Right lobe of liver (tissue), 6 donors: Measurements from ENCODE around the gene MYO1D. TPM values are rescaled to one million over a fixed set of nuclear protein-coding genes. Genes with fewer than 3 reads are reported as not detected.

ENCODE experiments used
- ATAC-seq, 4 donors: fragments of 200-7000 bp; cut with Tn5 transposase; one replicate each; pipeline ENCODE4 v1.9.1; 2020; ENCODE audit warnings: mild to moderate bottlenecking in 4 of 4, moderate library complexity in 4 of 4
- DNase-seq, 3 donors: peaks; one replicate each; pipeline ENCODE4 v3.0.0-alpha.2; 2020
- H3K27ac ChIP-seq, 3 donors: fragments of 200-600 bp; one replicate each; pipeline ENCODE4 v1.8.0; 2022
- H3K27me3 ChIP-seq, 2 donors: fragments of 200-600 bp; one replicate each; pipeline ENCODE4 v1.8.0; 2022
- H3K36me3 ChIP-seq, 4 donors: fragments of 200-600 bp; sonication (generic) in 1 of 4; one replicate each; pipeline versions ENCODE4 v1.5.1 to v1.8.0; 2017 to 2022; ENCODE audit warnings: control low read depth in 1 of 4
- H3K4me1 ChIP-seq, 4 donors: fragments of 200-600 bp; sonication (generic) in 1 of 4; one replicate each; pipeline versions ENCODE4 v1.5.1 to v1.8.0; 2017 to 2022; ENCODE audit warnings: control low read depth in 1 of 4
- H3K4me3 ChIP-seq, 3 donors: fragments of 200-600 bp; one replicate each; pipeline ENCODE4 v1.8.0; 2022
- H3K9me3 ChIP-seq, 4 donors: fragments of 200-600 bp; sonication (generic) in 1 of 4; one replicate each; pipeline versions ENCODE4 v1.5.1 to v1.8.0; 2017 to 2022; ENCODE audit warnings: control low read depth in 1 of 4
- POLR2A ChIP-seq: fragments of 450-650 bp; IDR thresholded peaks from one replicate; pipeline ENCODE4 v1.6.1; 2017; ENCODE audit warnings: antibody characterized with exemption, mild to moderate bottlenecking
- WGBS: methylation state at CpG from one replicate; pipeline ENCODE4 v1.1.6; 2018; ENCODE audit warnings: low coverage, low lambda C conversion rate; ENCODE audit not compliant: insufficient coverage; ENCODE audit errors: missing lambda C conversion rate; 5-methylcytosine and 5-hydroxymethylcytosine counted together
- intact Hi-C, 2 donors: fragments of 100-400 bp; cut with DNase I; formaldehyde crosslinking; loops; one replicate each; pipeline versions ENCODE4 v1.11.2 to v1.14.1; 2022
- total RNA-seq, 6 experiments: library from RNA; depleted of rRNA in 2 of 6; stranded (reverse); fragments of >200 nt in 2 of 6; fragmentation: NEBNext Ultra II Directional in 3 of 6; extraction: Animal tissue kit (Norgen Biotek cat#: 25700) in 3 of 6; gene quantifications; one replicate each; pipeline versions ENCODE4 v1.1.0 to v1.2.4, GENCODE V29; 2016 to 2023
- TF ChIP-seq, protein P1 (sequence below), 4 donors: fragments of 200-600 bp in 3 of 4; fragments of 450-650 bp in 1 of 4; IDR thresholded peaks; one replicate each; pipeline versions ENCODE4 v1.5.1 to v1.8.0; 2016 to 2022; ENCODE audit warnings: antibody characterized with exemption in 4 of 4, mild to moderate bottlenecking in 2 of 4
- donor health status: DM: no; HTN: yes; CAD: no.
- donor health status: DM: no; HTN: no; CAD: no.
- donor health status: DM: no; HTN: no; CAD: no.
- donor health status: DM: no; HTN: yes; CAD: no.
- donor health status: DM: no; HTN: yes; CAD: no.

Gene MYO1D
- total RNA-seq, 6 experiments from 2014 or later: 17.6 to 25.7 (median 21.0) TPM

DNA sequence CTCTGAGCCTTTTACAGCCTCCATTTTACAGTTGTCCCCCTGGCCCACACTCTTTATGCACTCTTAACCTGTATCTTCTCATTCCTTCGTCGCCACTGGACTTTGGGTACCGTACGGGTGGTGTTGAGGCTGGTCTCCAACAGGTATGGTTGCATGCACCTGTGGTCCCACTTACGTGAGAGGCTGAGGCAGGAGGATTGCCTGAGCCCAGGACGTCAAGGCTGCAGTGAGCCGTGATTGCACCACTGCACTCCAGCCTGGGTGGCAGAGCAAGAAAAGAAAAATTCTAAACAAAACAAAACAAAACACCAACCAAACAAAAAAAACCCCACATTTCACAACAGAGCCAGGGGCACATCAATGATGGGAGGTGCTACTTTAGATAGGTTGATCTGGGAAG lies 36.7 kb upstream of the MYO1D start:
- Histone ChIP-seq H3K27ac (no peak overlapping the region), H3K4me3 (no peak overlapping the region), H3K36me3 (no peaks in the 10 kb centered on the region), H3K27me3 (no peaks in the 10 kb centered on the region), H3K9me3 (no peaks in the 10 kb centered on the region), H3K4me1 (peaks cover 0 to 12% (median 0%) of the 10 kb centered on the region in 4 donors)
- ATAC-seq (no peak), DNase-seq (no peak)
- TF ChIP-seq, protein P1, sequence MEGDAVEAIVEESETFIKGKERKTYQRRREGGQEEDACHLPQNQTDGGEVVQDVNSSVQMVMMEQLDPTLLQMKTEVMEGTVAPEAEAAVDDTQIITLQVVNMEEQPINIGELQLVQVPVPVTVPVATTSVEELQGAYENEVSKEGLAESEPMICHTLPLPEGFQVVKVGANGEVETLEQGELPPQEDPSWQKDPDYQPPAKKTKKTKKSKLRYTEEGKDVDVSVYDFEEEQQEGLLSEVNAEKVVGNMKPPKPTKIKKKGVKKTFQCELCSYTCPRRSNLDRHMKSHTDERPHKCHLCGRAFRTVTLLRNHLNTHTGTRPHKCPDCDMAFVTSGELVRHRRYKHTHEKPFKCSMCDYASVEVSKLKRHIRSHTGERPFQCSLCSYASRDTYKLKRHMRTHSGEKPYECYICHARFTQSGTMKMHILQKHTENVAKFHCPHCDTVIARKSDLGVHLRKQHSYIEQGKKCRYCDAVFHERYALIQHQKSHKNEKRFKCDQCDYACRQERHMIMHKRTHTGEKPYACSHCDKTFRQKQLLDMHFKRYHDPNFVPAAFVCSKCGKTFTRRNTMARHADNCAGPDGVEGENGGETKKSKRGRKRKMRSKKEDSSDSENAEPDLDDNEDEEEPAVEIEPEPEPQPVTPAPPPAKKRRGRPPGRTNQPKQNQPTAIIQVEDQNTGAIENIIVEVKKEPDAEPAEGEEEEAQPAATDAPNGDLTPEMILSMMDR (IDR thresholded peaks at IDR 0.05): no peak
- no peak for TF ChIP-seq POLR2A
- intact Hi-C loops: no loop called here
- whole genome bisulfite sequencing: 91% methylated on average over 7 of the region's 7 CpGs

DNA sequence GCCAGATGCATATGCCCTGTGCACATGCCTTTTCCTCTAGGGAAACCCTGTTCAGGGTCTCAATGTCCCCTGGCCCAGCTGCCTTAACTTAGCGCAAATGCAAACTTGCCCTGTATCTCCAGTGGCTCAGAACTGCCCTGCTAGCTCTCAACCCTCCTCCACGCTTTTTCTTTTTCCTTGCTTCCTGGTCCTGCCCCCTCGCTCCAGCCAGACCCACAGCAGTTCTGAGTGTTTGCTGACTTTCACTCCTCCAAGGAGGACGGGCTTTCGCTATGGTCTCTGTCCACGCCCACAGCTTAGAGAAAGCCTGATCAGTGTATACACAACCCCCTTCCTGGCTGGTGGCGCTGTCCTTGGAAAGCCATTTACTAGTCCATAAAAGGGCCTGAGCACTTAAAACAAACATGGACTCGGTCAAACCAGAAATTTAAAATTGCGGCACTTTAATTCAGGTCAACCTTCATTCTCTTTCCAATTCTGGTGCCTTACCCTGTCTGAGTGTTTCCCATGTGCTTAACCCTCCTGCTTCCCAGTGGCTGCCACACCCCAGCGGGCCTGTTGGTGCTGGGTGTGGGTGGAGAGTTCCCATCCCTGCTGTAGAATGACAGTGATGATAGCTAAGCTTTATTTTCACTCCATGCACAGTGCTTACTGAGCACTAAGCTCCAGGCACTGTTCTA lies 35.4 kb upstream of the MYO1D start:
- Histone ChIP-seq H3K4me3 (peak overlapping the region in 1 of 3 donors; percentile 4), H3K4me1 (peaks cover 0 to 12% (median 0%) of the 10 kb centered on the region in 4 donors), H3K9me3 (no peaks in the 10 kb centered on the region), H3K27me3 (no peaks in the 10 kb centered on the region), H3K27ac (peak overlapping the region in 1 of 3 donors; percentile 49), H3K36me3 (no peaks in the 10 kb centered on the region)
- peak; percentile 35 to 77 (median 69) for DNase-seq
- peak; percentile 74 to 86 (median 80) for ATAC-seq
- intact Hi-C loops: no loop called here
- no peak for TF ChIP-seq POLR2A
- TF ChIP-seq, protein P1 (IDR thresholded peaks at IDR 0.05): peak in 1 of 4 donors; percentile 14
- 25% methylated on average over 10 of the region's 10 CpGs for WGBS

DNA sequence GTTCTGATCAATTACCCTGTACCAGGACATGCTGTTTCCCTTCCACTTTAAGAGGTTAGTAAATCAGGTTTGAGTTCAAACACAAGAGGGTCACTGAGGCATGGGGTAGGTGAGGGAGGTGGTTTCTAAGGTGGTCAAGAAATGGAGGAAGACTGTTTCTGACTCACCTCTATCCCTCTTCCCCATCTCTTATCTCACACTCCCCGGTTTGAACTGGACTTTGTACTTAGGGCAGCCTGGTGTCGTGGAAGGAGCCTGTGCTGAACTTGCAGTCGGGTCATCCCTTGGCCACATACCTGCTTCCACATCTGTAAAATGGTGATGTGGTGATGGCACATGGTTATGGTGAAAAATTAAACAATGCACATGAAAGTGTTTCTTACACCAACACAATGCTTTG lies 33.8 kb upstream of the MYO1D start:
- ATAC-seq: no peak
- no peaks in the 10 kb centered on the region for H3K27me3 ChIP-seq
- intact Hi-C loops: no loop called here
- no peaks in the 10 kb centered on the region for H3K9me3 ChIP-seq
- WGBS: 31% methylated on average over 3 of the region's 3 CpGs
- no peak for TF ChIP-seq POLR2A
- TF ChIP-seq, protein P1 (IDR thresholded peaks at IDR 0.05): no peak
- DNase-seq: no peak
- H3K4me3 ChIP-seq: no peak overlapping the region
- H3K4me1 ChIP-seq: peaks cover 0 to 12% (median 0%) of the 10 kb centered on the region in 4 donors
- H3K36me3 ChIP-seq: no peaks in the 10 kb centered on the region
- no peak overlapping the region for H3K27ac ChIP-seq

DNA sequence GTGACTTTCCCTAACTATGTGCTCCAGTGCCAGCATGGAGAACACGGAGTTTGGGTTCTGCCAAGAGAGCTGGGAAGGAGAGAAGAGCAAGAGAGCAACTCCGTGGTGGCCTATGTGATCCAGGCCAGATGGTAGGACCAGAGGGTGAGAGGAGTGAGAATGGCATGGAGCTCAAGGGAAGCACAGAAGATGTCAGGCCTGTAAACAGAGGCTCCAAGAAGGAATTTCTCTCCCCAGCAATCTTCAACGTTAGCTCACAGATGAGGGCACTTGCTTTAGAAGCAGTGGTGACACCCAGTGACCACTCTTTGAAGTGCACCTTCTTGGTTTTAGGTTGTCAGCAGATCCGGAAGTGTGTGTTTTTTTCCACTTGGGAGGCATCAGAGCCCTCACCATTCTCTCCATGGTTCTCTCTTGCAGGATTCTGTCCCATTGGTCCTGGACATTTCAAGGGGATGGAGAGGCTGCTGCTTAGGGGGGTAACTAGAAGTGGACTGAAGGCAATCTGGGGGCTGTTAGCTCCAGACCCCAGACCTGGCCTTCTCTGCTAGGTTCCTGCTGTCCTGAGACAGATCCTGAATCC lies 33.0 kb upstream of the MYO1D start:
- peak in 2 of 3 donors; percentile 37 to 69 for DNase-seq
- Histone ChIP-seq H3K4me3 (no peak overlapping the region), H3K27ac (no peak overlapping the region), H3K36me3 (no peaks in the 10 kb centered on the region), H3K4me1 (peaks cover 0 to 12% (median 0%) of the 10 kb centered on the region in 4 donors), H3K27me3 (no peaks in the 10 kb centered on the region), H3K9me3 (no peaks in the 10 kb centered on the region)
- intact Hi-C loops: no loop called here
- 7% methylated on average over 2 of the region's 4 CpGs for whole genome bisulfite sequencing
- ATAC-seq: peak; percentile 84 to 93 (median 88)
- TF ChIP-seq, protein P1 (IDR thresholded peaks at IDR 0.05): peak; percentile 73 to 79 (median 76)
- TF ChIP-seq POLR2A: no peak
